Measurements from ENCODE around the gene B4GALNT1. TPM values are rescaled to one million over a fixed set of nuclear protein-coding genes. Genes with fewer than 3 reads are reported as not detected.

The B4GALNT1 gene
- total and polyA plus RNA-seq, 10 of the 15 experiments (the other 5 are each of a cell fraction or from before 2014, with no cell fraction given), result 0.01 to 0.38 (median 0.14) TPM; not detected in 3

DNA sequence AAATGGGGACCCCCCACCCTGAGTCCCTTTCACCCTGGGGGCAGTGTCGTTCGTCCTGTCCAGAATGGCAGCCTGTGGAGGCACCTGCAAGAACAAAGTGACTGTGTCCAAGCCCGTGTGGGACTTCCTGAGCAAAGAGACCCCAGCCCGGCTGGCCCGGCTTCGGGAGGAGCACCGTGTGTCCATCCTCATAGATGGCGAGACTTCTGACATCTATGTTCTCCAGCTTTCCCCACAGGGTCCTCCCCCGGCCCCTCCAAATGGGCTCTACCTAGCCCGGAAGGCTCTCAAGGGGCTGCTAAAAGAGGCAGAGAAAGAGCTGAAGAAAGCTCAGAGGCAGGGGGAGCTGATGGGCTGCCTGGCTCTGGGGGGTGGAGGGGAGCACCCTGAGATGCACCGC, 26.2 kb downstream of the B4GALNT1 start (continued):
- TF ChIP-seq, protein P1, sequence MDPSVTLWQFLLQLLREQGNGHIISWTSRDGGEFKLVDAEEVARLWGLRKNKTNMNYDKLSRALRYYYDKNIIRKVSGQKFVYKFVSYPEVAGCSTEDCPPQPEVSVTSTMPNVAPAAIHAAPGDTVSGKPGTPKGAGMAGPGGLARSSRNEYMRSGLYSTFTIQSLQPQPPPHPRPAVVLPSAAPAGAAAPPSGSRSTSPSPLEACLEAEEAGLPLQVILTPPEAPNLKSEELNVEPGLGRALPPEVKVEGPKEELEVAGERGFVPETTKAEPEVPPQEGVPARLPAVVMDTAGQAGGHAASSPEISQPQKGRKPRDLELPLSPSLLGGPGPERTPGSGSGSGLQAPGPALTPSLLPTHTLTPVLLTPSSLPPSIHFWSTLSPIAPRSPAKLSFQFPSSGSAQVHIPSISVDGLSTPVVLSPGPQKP (IDR thresholded peaks at IDR 0.05; ENCODE audit: low read depth, low read length), result no peak
- no peak for TF ChIP-seq JUNB (IDR thresholded peaks at IDR 0.05)

DNA sequence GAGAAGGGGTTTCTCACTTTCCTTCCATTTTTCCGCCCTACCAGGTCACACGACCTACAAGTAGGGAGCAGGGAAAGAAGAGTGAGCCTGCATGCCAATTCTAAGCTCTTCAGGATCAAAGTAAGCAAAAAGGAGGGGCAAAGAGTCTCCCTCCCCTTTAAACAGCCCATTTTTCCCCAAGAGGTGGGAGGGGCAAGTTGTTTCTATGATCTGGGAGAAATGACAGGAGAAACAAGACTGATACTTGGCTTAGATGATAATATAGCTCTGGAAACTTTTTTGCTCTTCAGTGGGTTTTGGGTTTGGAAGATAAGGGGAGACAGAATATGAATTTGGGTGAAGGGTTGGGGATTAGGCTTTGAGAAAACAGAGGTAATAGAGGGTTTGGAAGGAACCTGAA, 26.6 kb downstream of the B4GALNT1 start:
- WGBS (ENCODE audit: insufficient coverage, insufficient replicate concordance, low lambda C conversion rate, missing lambda C conversion rate), result 56% methylated on average over 2 of the region's 2 CpGs
- Histone ChIP-seq H3K36me3 (ENCODE audit: control insufficient read depth in 2 of 2, insufficient read depth in 2 of 2, low read length in 1 of 2) (peaks cover 0 to 3% of the 10 kb centered on the region in 2 experiments; a peak in 2 of 4 replicates), H3K9me3 (replicated peaks; ENCODE audit: control insufficient read depth, insufficient read depth, low read length) (no peaks in the 10 kb centered on the region), H3K4me2 (ENCODE audit: control insufficient read depth, insufficient read depth) (no peak overlapping the region), H3K79me2 (ENCODE audit: control insufficient read depth, insufficient read depth, low read length) (no peaks in the 10 kb centered on the region), H3K27ac (ENCODE audit: control insufficient read depth, insufficient read depth) (no peak overlapping the region), H4K20me1 (ENCODE audit: control insufficient read depth, insufficient read depth) (no peaks in the 10 kb centered on the region), H3K4me1 (ENCODE audit: control insufficient read depth, insufficient read depth, low read length) (peaks cover 4% of the 10 kb centered on the region; the same call in 1 of the 2 replicates), H2AFZ (ENCODE audit: control insufficient read depth, low read depth, low read length) (no peak overlapping the region), H3K9ac (ENCODE audit: control insufficient read depth, insufficient read depth, low read length) (no peak overlapping the region), H3K4me3 (no peak overlapping the region), H3K27me3 (replicated peaks in 1 of 2; ENCODE audit: control insufficient read depth in 2 of 2, insufficient read depth in 2 of 2, low read length in 1 of 2) (no peaks in the 10 kb centered on the region)
- ATAC-seq (no peak), DNase-seq (ENCODE audit: low read depth, low spot score) (no peak), FAIRE-seq (no peak)
- intact Hi-C loops (cut with micrococcal nuclease; ENCODE audit: unreplicated experiment) (no loop called here), in situ Hi-C loops (cut with MboI) (no loop called here)
- TF ChIP-seq RAD51 (IDR thresholded peaks at IDR 0.05) (no peak), MYB (IDR thresholded peaks at IDR 0.05; ENCODE audit: borderline replicate concordance, low read depth, low read length) (no peak), NFYA (IDR thresholded peaks at IDR 0.05; ENCODE audit: borderline replicate concordance, low read depth, low read length) (no peak)
- ChIA-PET POLR2A (interaction anchor here (1.1 to 1.5 kb wide), 2 partner anchors 13 to 15 kb away, joined by 3 to 4 read pairs; partner anchors contain the start of gene PIP4K2C), RAD21 (ENCODE audit: unreplicated experiment) (interaction anchor here (1.6 kb wide), 1 partner anchor 8 kb away, joined by 3 read pairs; no protein-coding TSS in a partner anchor), SMC1A (ENCODE audit: uncharacterized antibody, unreplicated experiment) (interaction anchor here (0.8 to 1.2 kb wide), 4 partner anchors 8 to 247 kb away, joined by 3 to 5 read pairs (median 4); no protein-coding TSS in a partner anchor), CTCF (interaction anchor here (1.1 to 2.0 kb wide), 5 partner anchors 13 to 138 kb away, joined by 3 to 8 read pairs (median 3); partner anchors contain the start of gene TSPAN31)
- BruUV-seq (replicated peaks), result no TSS peak
